Muscle layer of duodenum (tissue), 2 donors: Measurements from ENCODE around the gene GNL1.
"Not testable (repeated sequence)": the region's sequence is repeated elsewhere in the genome, so short reads cannot be mapped to it uniquely, and the experiment has no call there.

Experiments
- H3K27ac ChIP-seq: one replicate; pipeline ENCODE4 v1.7.0; 2013; ENCODE audit warnings: mild to moderate bottlenecking, low read length
- H3K27me3 ChIP-seq: one replicate; pipeline ENCODE4 v1.7.0; 2013; ENCODE audit warnings: low read depth, mild to moderate bottlenecking, control low read depth, low read length
- H3K36me3 ChIP-seq, 2 donors: one replicate each; pipeline ENCODE4 v1.7.0; 2013; ENCODE audit warnings: low read length in 2 of 2, control low read depth in 1 of 2, mild to moderate bottlenecking in 1 of 2; ENCODE audit not compliant: insufficient read depth in 2 of 2, control insufficient read depth in 1 of 2
- H3K4me1 ChIP-seq, 2 donors: one replicate each; pipeline ENCODE4 v1.7.0; 2013; ENCODE audit warnings: low read length in 2 of 2, mild to moderate bottlenecking in 2 of 2, control low read depth in 1 of 2, moderate library complexity in 1 of 2; ENCODE audit not compliant: insufficient read depth in 2 of 2, control insufficient read depth in 1 of 2
- H3K4me3 ChIP-seq, 2 donors: one replicate each; pipeline ENCODE4 v1.7.0; 2013; ENCODE audit warnings: low read length in 2 of 2, low read depth in 1 of 2, mild to moderate bottlenecking in 1 of 2
- H3K9me3 ChIP-seq, 2 donors: one replicate each; pipeline ENCODE4 v1.7.0; 2013; ENCODE audit warnings: low read length in 2 of 2, control low read depth in 1 of 2, mild to moderate bottlenecking in 1 of 2; ENCODE audit not compliant: control insufficient read depth in 1 of 2
- donor health status: healthy.

Gene GNL1

DNA sequence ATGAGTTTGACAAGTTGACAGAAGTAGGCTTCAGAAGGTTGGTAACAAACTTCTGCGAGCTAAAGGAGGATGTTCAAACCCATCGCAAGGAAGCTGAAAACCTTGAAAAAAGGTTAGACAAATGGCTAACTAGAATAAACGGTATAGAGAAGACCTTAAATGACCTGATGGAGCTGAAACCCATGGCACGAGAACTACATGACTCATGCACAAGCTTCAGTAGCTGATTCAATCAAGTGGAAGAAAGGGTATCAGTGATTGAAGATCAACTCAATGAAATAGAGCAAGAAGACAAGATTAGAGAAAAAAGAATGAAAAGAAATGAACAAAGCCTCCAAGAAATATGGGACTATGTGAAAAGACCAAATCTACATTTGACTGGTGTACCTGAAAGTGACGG, 34.3 kb downstream of the GNL1 start:
- H3K9me3 ChIP-seq, H3K4me1 ChIP-seq, H3K4me3 ChIP-seq, H3K27me3 ChIP-seq, H3K36me3 ChIP-seq, H3K27ac ChIP-seq: not testable (repeated sequence)

DNA sequence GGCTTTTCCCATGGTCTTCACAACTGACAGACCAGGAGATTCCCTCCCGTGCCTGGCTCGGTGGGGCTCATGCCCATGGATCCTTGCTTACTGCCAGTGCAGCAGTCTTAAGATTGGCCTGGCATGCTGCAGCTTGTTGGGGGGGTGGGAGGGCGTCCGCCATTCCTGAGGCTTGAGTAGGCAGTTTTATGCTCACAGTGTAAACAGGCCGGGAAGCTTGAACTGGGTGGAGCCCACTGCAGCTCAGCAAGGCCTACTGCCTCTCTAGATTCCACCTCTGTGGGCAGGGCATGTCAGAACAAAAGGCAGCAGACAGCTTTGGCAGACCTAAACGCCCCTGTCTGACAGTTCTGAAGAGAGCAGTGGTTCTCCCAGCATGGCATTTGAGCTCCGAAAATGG, 35.2 kb downstream of the GNL1 start:
- H3K9me3 ChIP-seq, H3K4me1 ChIP-seq, H3K27ac ChIP-seq, H3K27me3 ChIP-seq, H3K4me3 ChIP-seq, H3K36me3 ChIP-seq: not testable (repeated sequence)

DNA sequence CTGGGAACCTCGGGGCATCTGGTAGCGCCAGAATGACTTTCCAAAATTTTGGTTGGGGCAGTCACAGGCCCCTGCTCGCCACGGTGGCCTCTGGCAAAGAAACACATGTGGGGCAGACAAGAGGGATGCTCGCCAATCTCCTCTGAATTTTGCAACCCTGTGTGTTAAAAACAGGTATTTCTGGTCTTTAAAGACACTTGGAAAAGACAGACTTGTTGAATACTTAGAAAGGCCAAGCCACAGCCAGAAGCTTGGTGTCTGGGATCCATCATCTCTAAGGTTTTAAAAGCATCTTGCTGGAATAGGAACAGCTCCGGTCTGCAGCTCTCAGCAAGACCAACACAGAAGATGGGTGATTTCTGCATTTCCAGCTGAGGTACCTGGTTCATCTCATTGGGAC, 35.8 kb downstream of the GNL1 start:
- Histone ChIP-seq H3K36me3 (no peaks in the 10 kb centered on the region), H3K4me1 (no peaks in the 10 kb centered on the region), H3K27ac (no peak overlapping the region), H3K27me3 (no peaks in the 10 kb centered on the region), H3K4me3 (no peak overlapping the region), H3K9me3 (no peaks in the 10 kb centered on the region)

DNA sequence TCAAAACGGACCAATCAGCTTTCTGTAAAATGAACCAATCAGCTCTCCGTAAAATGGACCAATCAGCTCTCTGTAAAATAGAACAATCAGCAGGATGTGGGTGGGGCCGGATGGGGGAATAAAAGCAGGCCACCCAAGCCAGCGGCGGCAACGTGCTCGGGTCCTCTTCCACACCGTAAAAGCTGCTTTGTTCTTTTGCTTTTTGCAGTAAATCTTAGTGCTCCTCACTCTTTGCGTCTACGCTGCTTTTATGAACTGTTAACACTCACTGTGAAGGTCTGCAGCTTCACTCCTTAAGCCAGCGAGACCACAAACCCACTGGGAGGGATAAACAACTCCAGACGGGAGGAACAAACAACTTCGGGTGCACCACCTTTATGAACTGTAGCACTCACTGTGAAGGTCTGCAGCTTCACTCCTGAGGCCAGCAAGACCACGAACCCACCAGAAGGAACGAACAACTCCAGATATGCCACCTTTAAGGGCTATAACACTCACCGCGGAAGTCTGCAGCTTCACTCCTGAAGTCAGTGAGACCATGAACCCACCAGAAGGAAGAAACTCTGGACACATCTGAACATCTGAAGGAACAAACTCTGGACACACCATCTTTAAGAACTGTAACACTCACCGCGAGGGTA, 37.7 kb downstream of the GNL1 start:
- not testable (repeated sequence) for H3K4me1 ChIP-seq, H3K36me3 ChIP-seq, H3K27me3 ChIP-seq, H3K27ac ChIP-seq, H3K9me3 ChIP-seq, H3K4me3 ChIP-seq

GRCh38 chr6:30517767-30518504, 38.4 kb downstream of the GNL1 start:
- H3K4me1 ChIP-seq, H3K27me3 ChIP-seq, H3K36me3 ChIP-seq, H3K27ac ChIP-seq, H3K4me3 ChIP-seq, H3K9me3 ChIP-seq: not testable (repeated sequence)

- H3K27me3 ChIP-seq, H3K36me3 ChIP-seq, H3K4me1 ChIP-seq, H3K9me3 ChIP-seq: not testable (repeated sequence)
- peak overlapping the region; percentile 96 for H3K27ac ChIP-seq
- peak overlapping the region; percentile 62 to 71 for H3K4me3 ChIP-seq
These were observed 39.6 kb downstream of the GNL1 start for GRCh38 chr6:30516754-30517076.

- Histone ChIP-seq H3K36me3 (no peaks in the 10 kb centered on the region), H3K27me3 (no peaks in the 10 kb centered on the region), H3K4me3 (peak overlapping the region; percentile 62 to 71), H3K27ac (peak overlapping the region; percentile 96), H3K9me3 (no peaks in the 10 kb centered on the region), H3K4me1 (no peaks in the 10 kb centered on the region)
These were observed 40.1 kb downstream of the GNL1 start for GRCh38 chr6:30515944-30516753.

- H3K27ac ChIP-seq, result peak overlapping the region; percentile 4
- no peaks in the 10 kb centered on the region for H3K27me3 ChIP-seq
- H3K36me3 ChIP-seq, result no peaks in the 10 kb centered on the region
- H3K9me3 ChIP-seq, result no peaks in the 10 kb centered on the region
- H3K4me1 ChIP-seq, result peaks cover 0 to under 1% of the 10 kb centered on the region in 2 donors
- no peak overlapping the region for H3K4me3 ChIP-seq
These were observed 41.2 kb downstream of the GNL1 start for GRCh38 chr6:30515106-30515505.

GRCh38 chr6:30513451-30513850, 42.8 kb downstream of the GNL1 start:
- peaks cover 0 to 3% of the 10 kb centered on the region in 2 donors for H3K4me1 ChIP-seq
- no peak overlapping the region for H3K27ac ChIP-seq
- no peaks in the 10 kb centered on the region for H3K9me3 ChIP-seq

DNA sequence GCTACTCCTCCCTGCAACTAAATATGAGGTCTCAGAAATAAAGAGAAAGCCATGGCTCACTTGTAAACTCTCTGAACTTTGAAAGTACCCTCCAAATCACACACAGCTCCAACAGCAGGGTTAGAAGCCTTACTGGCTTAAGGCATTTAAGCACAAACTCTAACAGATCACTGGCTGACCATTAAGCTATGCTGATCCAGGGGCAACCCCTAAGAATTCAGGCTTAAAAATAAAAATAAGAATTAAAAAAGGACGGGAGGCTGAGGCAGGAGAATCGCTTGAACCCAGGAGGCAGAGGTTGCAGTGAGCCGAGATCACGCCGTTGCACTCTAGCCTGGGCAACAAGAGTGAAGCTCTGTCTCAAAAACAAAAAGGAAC, 45.1 kb downstream of the GNL1 start:
- Histone ChIP-seq H3K9me3 (no peaks in the 10 kb centered on the region), H3K4me1 (peaks cover 0 to 3% of the 10 kb centered on the region in 2 donors), H3K27ac (no peak overlapping the region), H3K36me3 (no peaks in the 10 kb centered on the region), H3K27me3 (no peaks in the 10 kb centered on the region), H3K4me3 (no peak overlapping the region)

More at GRCh38 chr6:30513451-30513850, 42.8 kb downstream of the GNL1 start:
- H3K27me3 ChIP-seq, result no peaks in the 10 kb centered on the region
- H3K36me3 ChIP-seq, result no peaks in the 10 kb centered on the region
- H3K4me3 ChIP-seq, result no peak overlapping the region

GRCh38 chr6:30510419-30511168, 45.7 kb downstream of the GNL1 start:
- Histone ChIP-seq H3K4me3 (no peak overlapping the region), H3K27me3 (no peaks in the 10 kb centered on the region), H3K36me3 (no peaks in the 10 kb centered on the region), H3K9me3 (no peaks in the 10 kb centered on the region), H3K27ac (no peak overlapping the region), H3K4me1 (peaks cover 0 to 3% of the 10 kb centered on the region in 2 donors)
